PC-9 (cell line): ENCODE data around the gene GGCX. TPM values are rescaled to one million over a fixed set of nuclear protein-coding genes. Genes with fewer than 3 reads are reported as not detected.
A peak's percentile ranks its signal among the peaks of the same experiment; 100 is the strongest.

Source experiments
- Bru-seq: library from RNA; stranded (reverse); fragments of 400-500 nt; gene quantifications from one replicate; lab custom pipeline; 2021; lab: Mats Ljungman, UMichigan
- BruChase-seq, 2 experiments: library from RNA; stranded (reverse); fragments of 400-500 nt; gene quantifications; one replicate each; lab custom pipeline; 2021; lab: Mats Ljungman, UMichigan
- BruUV-seq: library from RNA; stranded (reverse); fragments of 400-500 nt; replicated peaks from 2 replicates; lab custom pipeline; 2021; lab: Mats Ljungman, UMichigan
- CTCF ChIA-PET: fragments of 300-600 bp; sonication (Branson Sonifier 250); formaldehyde crosslinking; loops from one replicate; lab custom pipeline; 2022; ENCODE audit warnings: antibody characterized with exemption; lab: Charles Lee
- POLR2A ChIA-PET: fragments of 300-600 bp; sonication (Branson Sonifier 250); formaldehyde crosslinking; loops from one replicate; lab custom pipeline; 2022; ENCODE audit warnings: antibody characterized with exemption; ENCODE audit not compliant: unreplicated experiment; lab: Charles Lee
- DNase-seq, 2 experiments: peaks; one replicate each; pipeline versions ENCODE4 v3.0.0 to v3.0.0-alpha.2; 2015 to 2022; ENCODE audit warnings: mixed read lengths in 1 of 2
- H2AFZ ChIP-seq: fragments of 200-600 bp; sonication (generic); 2 replicates; pipeline ENCODE4 v1.8.1; 2017; ENCODE audit warnings: antibody characterized with exemption
- H3F3A ChIP-seq: fragments of 200-600 bp; sonication (generic); 2 replicates; pipeline ENCODE4 v1.8.1; 2017; ENCODE audit warnings: antibody characterized with exemption, mild to moderate bottlenecking, low read depth; ENCODE audit not compliant: insufficient read depth
- H3K27ac ChIP-seq: fragments of 200-600 bp; sonication (generic); 2 replicates; pipeline ENCODE4 v1.6.1; 2016; ENCODE audit warnings: mixed run types
- H3K27me3 ChIP-seq: fragments of 200-600 bp; sonication (generic); 2 replicates; pipeline ENCODE4 v1.6.1; 2016; ENCODE audit warnings: low read depth, mixed run types; ENCODE audit not compliant: insufficient read depth
- H3K36me3 ChIP-seq: fragments of 200-600 bp; sonication (generic); 2 replicates; pipeline ENCODE4 v1.6.1; 2016; ENCODE audit warnings: low read depth, mixed run types
- H3K4me1 ChIP-seq: fragments of 200-600 bp; sonication (generic); replicated peaks from 2 replicates; pipeline ENCODE4 v1.6.1; 2016; ENCODE audit warnings: mixed run types; ENCODE audit not compliant: insufficient read depth
- H3K4me2 ChIP-seq: fragments of 200-600 bp; sonication (generic); 2 replicates; pipeline ENCODE4 v1.6.1; 2017; ENCODE audit warnings: mixed run types
- H3K4me3 ChIP-seq: fragments of 200-600 bp; sonication (generic); 2 replicates; pipeline ENCODE4 v1.6.1; 2016; ENCODE audit warnings: mixed run types
- H3K79me2 ChIP-seq: fragments of 200-600 bp; sonication (generic); 2 replicates; pipeline ENCODE4 v1.6.1; 2017; ENCODE audit warnings: low read depth, mixed run types
- H3K9me2 ChIP-seq: fragments of 200-600 bp; sonication (generic); 2 replicates; pipeline ENCODE4 v1.8.1; 2017; ENCODE audit warnings: mild to moderate bottlenecking; ENCODE audit not compliant: insufficient read depth
- H3K9me3 ChIP-seq: fragments of 200-600 bp; sonication (generic); 2 replicates; pipeline ENCODE4 v1.8.1; 2016; ENCODE audit warnings: low read depth; ENCODE audit not compliant: insufficient read depth
- H4K20me1 ChIP-seq: fragments of 200-600 bp; sonication (generic); 2 replicates; pipeline ENCODE4 v1.8.1; 2017; ENCODE audit not compliant: insufficient read depth
- EZH2 ChIP-seq: fragments of 200-600 bp; sonication (generic); IDR thresholded peaks from 2 replicates; pipeline ENCODE4 v1.8.0; 2017; ENCODE audit warnings: antibody characterized with exemption, low read depth
- intact Hi-C: fragments of 100-400 bp; cut with micrococcal nuclease; formaldehyde crosslinking; loops from one replicate; pipeline ENCODE4 v1.10.0; 2022; ENCODE audit not compliant: unreplicated experiment
- long read RNA-seq: library from polyadenylated mRNA; stranded (forward); transcript quantifications from one replicate; pipeline ENCODE4 v2.0.0, GENCODE V29; 2022
- total RNA-seq: library from RNA; stranded (reverse); gene quantifications from 2 replicates; pipeline ENCODE4 v1.2.3, GENCODE V29; 2021
- TF ChIP-seq, protein P1 (sequence below): fragments of 200-600 bp; sonication (generic); conservative IDR thresholded peaks from 2 replicates; pipeline ENCODE4 v1.6.1; 2017; ENCODE audit warnings: mixed run types, antibody characterized with exemption, mild to moderate bottlenecking, moderate library complexity

The GGCX gene
- total RNA-seq (30.2 and 30.6 TPM in 2 replicates), Bru-seq, nascent RNA (percentile 61 among the genes with signal in this experiment), BruChase-seq, experiment 1, labeled RNA remaining after a 2-hour chase (percentile 63 among the genes with signal in this experiment), BruChase-seq, experiment 2, labeled RNA remaining after a 6-hour chase (percentile 63 among the genes with signal in this experiment)
- long read RNA-seq, full-length matches to known transcripts = 15 of 17 reads
- long read RNA-seq, partial matches to known transcripts = 0 of 17 reads
- long read RNA-seq, other reads (novel, unspliced or antisense) = 2 of 17 reads

DNA sequence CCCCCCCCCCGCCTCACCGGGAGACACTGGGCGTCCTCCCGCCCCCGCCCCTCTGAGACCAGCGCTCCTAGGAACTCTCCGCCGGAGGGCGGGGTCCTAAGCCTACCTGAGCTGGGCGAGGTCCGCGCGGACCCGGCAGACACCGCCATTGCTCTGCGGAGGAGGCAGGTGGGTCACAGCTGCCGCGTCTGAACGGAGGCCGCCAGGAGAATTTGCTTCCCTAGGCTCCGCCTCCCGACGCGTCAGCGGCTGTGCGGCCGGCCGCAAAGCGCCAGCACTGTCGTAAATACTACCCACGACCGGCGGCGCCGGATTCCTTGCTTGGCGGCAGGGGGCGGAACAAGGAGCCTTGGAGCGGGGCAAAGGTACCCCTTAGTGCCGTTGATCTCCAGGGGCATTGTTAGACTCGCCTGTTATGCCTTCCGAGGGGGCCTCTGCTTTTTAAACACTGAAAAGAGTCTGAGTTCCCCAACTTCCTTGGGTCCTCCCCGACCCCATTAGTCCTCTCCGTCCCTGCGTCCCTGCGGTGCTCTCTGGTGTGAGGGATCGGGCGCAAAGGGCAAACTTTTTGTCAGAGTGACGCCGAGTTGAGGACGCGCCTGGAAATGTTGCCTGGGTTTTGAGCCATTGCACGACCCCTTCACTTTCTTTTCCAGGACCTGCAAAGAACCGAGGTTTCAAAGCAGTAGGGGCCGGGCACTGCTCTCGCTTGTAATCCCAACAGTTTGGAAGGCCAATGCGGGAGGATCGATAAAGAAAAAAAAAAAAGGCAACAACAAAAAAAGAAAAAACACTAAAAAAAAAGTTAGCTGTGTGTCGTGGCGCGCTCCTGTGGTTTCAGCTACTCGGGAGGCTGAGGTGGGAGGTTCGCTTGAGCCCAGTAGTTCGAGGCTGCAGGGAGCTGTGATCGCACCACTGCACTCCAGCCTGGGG lies at the start of gene GGCX:
Gene GGCX (minus strand): TSS at position 214 of the 933 bp plus-strand sequence. CDS start 65 bp downstream, at position 149.
- Histone ChIP-seq H3K4me2 (peak within 1 kb of the TSS; percentile 85), H3K4me1 (peaks cover 15% of the 10 kb centered on the region), H3K36me3 (peaks cover 14% of the 10 kb centered on the region; the same call in 1 of the 2 replicates), H2AFZ (peak within 1 kb of the TSS; percentile 93), H3F3A (no peaks in the 10 kb centered on the region), H3K27me3 (no peaks in the 10 kb centered on the region), H3K27ac (peak within 1 kb of the TSS; percentile 65), H3K79me2 (peaks cover 33% of the 10 kb centered on the region), H3K9me3 (no peaks in the 10 kb centered on the region), H3K9me2 (no peaks in the 10 kb centered on the region), H3K4me3 (peak within 1 kb of the TSS; percentile 73), H4K20me1 (no peaks in the 10 kb centered on the region)
- TF ChIP-seq EZH2 = no peak
- TF ChIP-seq, protein P1, sequence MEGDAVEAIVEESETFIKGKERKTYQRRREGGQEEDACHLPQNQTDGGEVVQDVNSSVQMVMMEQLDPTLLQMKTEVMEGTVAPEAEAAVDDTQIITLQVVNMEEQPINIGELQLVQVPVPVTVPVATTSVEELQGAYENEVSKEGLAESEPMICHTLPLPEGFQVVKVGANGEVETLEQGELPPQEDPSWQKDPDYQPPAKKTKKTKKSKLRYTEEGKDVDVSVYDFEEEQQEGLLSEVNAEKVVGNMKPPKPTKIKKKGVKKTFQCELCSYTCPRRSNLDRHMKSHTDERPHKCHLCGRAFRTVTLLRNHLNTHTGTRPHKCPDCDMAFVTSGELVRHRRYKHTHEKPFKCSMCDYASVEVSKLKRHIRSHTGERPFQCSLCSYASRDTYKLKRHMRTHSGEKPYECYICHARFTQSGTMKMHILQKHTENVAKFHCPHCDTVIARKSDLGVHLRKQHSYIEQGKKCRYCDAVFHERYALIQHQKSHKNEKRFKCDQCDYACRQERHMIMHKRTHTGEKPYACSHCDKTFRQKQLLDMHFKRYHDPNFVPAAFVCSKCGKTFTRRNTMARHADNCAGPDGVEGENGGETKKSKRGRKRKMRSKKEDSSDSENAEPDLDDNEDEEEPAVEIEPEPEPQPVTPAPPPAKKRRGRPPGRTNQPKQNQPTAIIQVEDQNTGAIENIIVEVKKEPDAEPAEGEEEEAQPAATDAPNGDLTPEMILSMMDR = peak; percentile 49; the same call in 1 of the 2 replicates
- intact Hi-C loops = loop anchor here (5.0 kb wide), 1 partner anchor 41 kb away; the partner anchor contains the start of gene TMEM150A
- POLR2A ChIA-PET = interaction anchor here (0.6 to 1.4 kb wide), 7 partner anchors 16 to 592 kb away, joined by 3 to 20 read pairs (median 5); partner anchors contain the start of genes RNF181 and VAMP8
- DNase-seq = peak; percentile 86 to 89
- CTCF ChIA-PET = no interaction called here
- TSS peak; percentile 97 for BruUV-seq

DNA sequence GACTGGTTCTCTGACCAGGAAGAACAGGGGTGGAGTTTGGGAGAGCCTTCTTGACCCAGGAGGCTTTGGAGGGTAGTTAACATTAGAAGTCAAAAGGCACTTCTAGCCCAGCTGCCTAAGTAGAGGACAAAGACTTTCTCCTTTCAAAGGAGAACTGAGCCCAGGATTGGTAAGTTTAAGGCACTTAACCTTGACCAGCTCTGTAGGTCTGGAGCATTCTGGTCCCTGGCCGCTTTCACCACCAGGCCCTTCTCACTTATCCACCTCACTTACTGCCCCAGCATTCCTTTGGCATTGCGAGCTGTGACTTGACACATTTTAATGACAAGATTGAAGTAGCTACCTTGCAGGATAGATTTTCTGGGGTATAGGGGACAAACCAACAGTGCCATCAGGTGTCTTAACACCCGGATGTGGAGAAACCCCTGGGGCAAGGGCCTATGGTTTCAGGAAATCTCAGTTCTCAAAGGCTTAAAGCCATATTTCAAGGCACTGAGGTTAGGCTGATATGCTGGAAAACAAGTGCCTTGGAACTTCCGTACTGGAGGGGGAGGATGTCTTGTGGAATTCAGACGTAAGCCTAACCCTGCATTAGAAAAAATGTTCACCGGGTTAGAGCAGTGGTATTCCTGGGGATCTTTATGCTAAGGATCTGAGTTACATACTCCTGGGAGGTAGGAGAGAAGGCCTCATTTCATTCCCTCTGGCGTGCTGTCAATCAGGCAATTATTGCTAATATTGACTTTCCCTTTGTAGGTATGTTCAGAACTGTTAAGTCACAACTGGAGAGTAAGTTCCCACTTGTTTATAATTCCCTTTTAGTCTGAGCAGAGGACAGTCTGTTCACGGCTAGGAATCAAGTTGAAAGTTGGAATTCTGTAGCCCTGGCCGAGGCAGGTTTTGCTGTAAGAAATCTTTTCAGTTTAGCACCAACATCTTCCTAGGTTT lies 46.2 kb upstream of the GGCX start:
- H3K27me3 ChIP-seq = no peaks in the 10 kb centered on the region
- H3F3A ChIP-seq = peaks cover 79% of the 10 kb centered on the region
- H3K9me2 ChIP-seq = no peaks in the 10 kb centered on the region
- ChIA-PET POLR2A (interaction anchor here (0.6 kb wide), 1 partner anchor 197 kb away, joined by 3 read pairs; no protein-coding TSS in a partner anchor), CTCF (no interaction called here)
- H4K20me1 ChIP-seq = no peaks in the 10 kb centered on the region
- TF ChIP-seq EZH2 = no peak
- TF ChIP-seq, protein P1 = no peak
- peak in 1 of 2 experiments; percentile 99 for DNase-seq
- no TSS peak for BruUV-seq
- peak overlapping the region; percentile 82 for H3K4me2 ChIP-seq
- intact Hi-C loops = no loop called here
- no peak overlapping the region for H2AFZ ChIP-seq
- H3K4me1 ChIP-seq = peaks cover 69% of the 10 kb centered on the region
- H3K4me3 ChIP-seq = peak overlapping the region; percentile 36; the same call in 1 of the 2 replicates
- no peaks in the 10 kb centered on the region for H3K9me3 ChIP-seq
- peaks cover 19% of the 10 kb centered on the region for H3K36me3 ChIP-seq
- H3K27ac ChIP-seq = peak overlapping the region; percentile 99
- peaks cover 76% of the 10 kb centered on the region for H3K79me2 ChIP-seq
